Measurements from ENCODE around the gene CCDC137.

Gene CCDC137

GRCh38 chr17:81648013-81648706 lies 18.4 kb upstream of the CCDC137 start:
- Histone ChIP-seq H3K27ac (no peak overlapping the region), H3K4me3 (no peak overlapping the region)

GRCh38 chr17:81648707-81649085 lies 17.8 kb upstream of the CCDC137 start:
- Histone ChIP-seq H3K27ac (no peak overlapping the region), H3K4me3 (no peak overlapping the region)

GRCh38 chr17:81650951-81651350 lies 15.6 kb upstream of the CCDC137 start:
- Histone ChIP-seq H3K27ac (no peak overlapping the region), H3K4me3 (no peak overlapping the region)

GRCh38 chr17:81651692-81652091 lies 14.8 kb upstream of the CCDC137 start:
- no peak overlapping the region for H3K4me3 ChIP-seq

GRCh38 chr17:81652906-81653771 lies 13.4 kb upstream of the CCDC137 start:
- Histone ChIP-seq H3K27ac (no peak overlapping the region), H3K4me3 (peak overlapping the region in 1 of 7 experiments; percentile 5)

More at GRCh38 chr17:81651692-81652091, 14.8 kb upstream of the CCDC137 start:
- no peak overlapping the region for H3K27ac ChIP-seq

GRCh38 chr17:81655378-81656117 lies 11.0 kb upstream of the CCDC137 start:
- Histone ChIP-seq H3K27ac (no peak overlapping the region), H3K4me3 (no peak overlapping the region)

- H3K4me3 ChIP-seq = no peak within 1 kb of the TSS
- no peak within 1 kb of the TSS for H3K27ac ChIP-seq
These were observed 10.3 kb upstream of the CCDC137 start, which contains the start of gene PDE6G for GRCh38 chr17:81656118-81656743. PDE6G (minus strand) TSS chr17:81656542; CDS start chr17:81653305, 3,237 bp downstream.

GRCh38 chr17:81656835-81657234 lies 9.7 kb upstream of the CCDC137 start:
- Histone ChIP-seq H3K4me3 (no peak overlapping the region), H3K27ac (no peak overlapping the region)

- peak overlapping the region in 2 of 21 experiments; percentile 18 to 44 for H3K27ac ChIP-seq
These were observed 7.5 kb upstream of the CCDC137 start for GRCh38 chr17:81659038-81659437.

GRCh38 chr17:81660441-81660840 lies 6.1 kb upstream of the CCDC137 start:
- Histone ChIP-seq H3K27ac (peak overlapping the region in 7 of 21 experiments; percentile 3 to 76 (median 42)), H3K4me3 (no peak overlapping the region)

More at GRCh38 chr17:81659038-81659437, 7.5 kb upstream of the CCDC137 start:
- H3K4me3 ChIP-seq = peak overlapping the region in 1 of 7 experiments; percentile 7

GRCh38 chr17:81662002-81662401 lies 4.5 kb upstream of the CCDC137 start:
- H3K4me3 ChIP-seq = no peak overlapping the region

GRCh38 chr17:81664051-81664470 lies 2.5 kb upstream of the CCDC137 start:
- Histone ChIP-seq H3K4me3 (no peak overlapping the region), H3K27ac (peak overlapping the region in 4 of 21 experiments; percentile 2 to 58 (median 8))

More at GRCh38 chr17:81662002-81662401, 4.5 kb upstream of the CCDC137 start:
- peak overlapping the region in 2 of 21 experiments; percentile 5 to 58 for H3K27ac ChIP-seq

- Histone ChIP-seq H3K4me3 (peak overlapping the region; percentile 70 to 99 (median 95)), H3K27ac (peak overlapping the region in 20 of 21 experiments; percentile 89 to 99 (median 94))
These were observed 1.1 kb upstream of the CCDC137 start for GRCh38 chr17:81665205-81666091.

GRCh38 chr17:81666092-81666341 lies 520 bp upstream of the CCDC137 start:
- peak overlapping the region; percentile 70 to 99 (median 95) for H3K4me3 ChIP-seq
- H3K27ac ChIP-seq = peak overlapping the region; percentile 40 to 99 (median 94)

GRCh38 chr17:81667754-81668153 lies 1.2 kb downstream of the CCDC137 start:
- Histone ChIP-seq H3K4me3 (peak overlapping the region in 5 of 7 experiments; percentile 93 to 99 (median 95)), H3K27ac (peak overlapping the region in 18 of 21 experiments; percentile 50 to 99 (median 96))

GRCh38 chr17:81672504-81672903 lies 6.0 kb downstream of the CCDC137 start:
- Histone ChIP-seq H3K4me3 (no peak overlapping the region), H3K27ac (no peak overlapping the region)

GRCh38 chr17:81672954-81673353 lies 6.4 kb downstream of the CCDC137 start:
- H3K27ac ChIP-seq = no peak overlapping the region
- no peak overlapping the region for H3K4me3 ChIP-seq

GRCh38 chr17:81673561-81674258 lies 7.2 kb downstream of the CCDC137 start:
- no peak overlapping the region for H3K4me3 ChIP-seq
- no peak overlapping the region for H3K27ac ChIP-seq

Data from skin epidermis (tissue), 12 donors.